Dendritic cell treated with granulocyte-macrophage colony-stimulating factor and Interleukin-4, amounts not matched to agents 40 ng/mL and 50 ng/mL, for 4 days (primary cell): ENCODE measurements around the gene DMAP1.

ENCODE experiments used
- H3K27ac Mint-ChIP-seq: one replicate; pipeline ENCODE4 v1.8.0; 2022; ENCODE audit warnings: mild to moderate bottlenecking, mixed read lengths
- H3K27me3 Mint-ChIP-seq: one replicate; pipeline ENCODE4 v1.8.0; 2022; ENCODE audit warnings: mild to moderate bottlenecking, mixed read lengths
- H3K36me3 Mint-ChIP-seq: one replicate; pipeline ENCODE4 v1.8.0; 2022; ENCODE audit warnings: low read depth, mixed read lengths
- H3K4me1 Mint-ChIP-seq: one replicate; pipeline ENCODE4 v1.8.0; 2022; ENCODE audit warnings: low read depth, mixed read lengths
- H3K4me3 Mint-ChIP-seq: one replicate; pipeline ENCODE4 v1.8.0; 2022; ENCODE audit warnings: mild to moderate bottlenecking, moderate library complexity, mixed read lengths
- H3K9me3 Mint-ChIP-seq: one replicate; pipeline ENCODE4 v1.8.0; 2022; ENCODE audit warnings: mixed read lengths
- intact Hi-C: fragments of 100-400 bp; cut with micrococcal nuclease; formaldehyde crosslinking; loops from one replicate; pipeline ENCODE4 v1.15.0; 2022

DMAP1 gene

DNA sequence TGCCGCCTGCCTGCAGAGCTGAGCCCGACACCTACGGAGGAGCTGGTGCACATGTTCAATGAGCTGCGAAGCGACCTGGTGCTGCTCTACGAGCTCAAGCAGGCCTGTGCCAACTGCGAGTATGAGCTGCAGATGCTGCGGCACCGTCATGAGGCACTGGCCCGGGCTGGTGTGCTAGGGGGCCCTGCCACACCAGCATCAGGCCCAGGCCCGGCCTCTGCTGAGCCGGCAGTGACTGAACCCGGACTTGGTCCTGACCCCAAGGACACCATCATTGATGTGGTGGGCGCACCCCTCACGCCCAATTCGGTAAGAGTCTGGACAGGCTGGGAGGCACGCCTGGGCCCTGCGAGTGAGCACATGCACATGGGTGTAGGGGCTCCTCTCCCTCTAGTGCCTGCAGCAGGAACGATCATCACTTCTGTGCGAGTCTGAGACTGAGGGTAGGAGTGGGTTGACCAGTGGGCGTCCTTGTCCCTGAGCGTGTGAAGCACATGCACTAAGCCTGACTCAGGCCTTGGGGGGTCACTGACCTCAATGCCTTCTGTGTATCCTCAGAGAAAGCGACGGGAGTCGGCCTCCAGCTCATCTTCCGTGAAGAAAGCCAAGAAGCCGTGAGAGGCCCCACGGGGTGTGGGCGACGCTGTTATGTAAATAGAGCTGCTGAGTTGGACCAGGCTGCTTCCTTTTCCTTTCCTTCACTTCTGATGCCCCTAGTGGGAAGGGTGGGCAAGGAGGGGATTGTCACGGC lies 6.9 kb downstream of the DMAP1 start:
- no peak overlapping the region for H3K27ac Mint-ChIP-seq
- peaks cover 30% of the 10 kb centered on the region for H3K4me1 Mint-ChIP-seq
- no peak overlapping the region for H3K4me3 Mint-ChIP-seq
- no peaks in the 10 kb centered on the region for H3K27me3 Mint-ChIP-seq
- H3K9me3 Mint-ChIP-seq: no peaks in the 10 kb centered on the region
- intact Hi-C loops: no loop called here
- H3K36me3 Mint-ChIP-seq: peaks cover 70% of the 10 kb centered on the region

DNA sequence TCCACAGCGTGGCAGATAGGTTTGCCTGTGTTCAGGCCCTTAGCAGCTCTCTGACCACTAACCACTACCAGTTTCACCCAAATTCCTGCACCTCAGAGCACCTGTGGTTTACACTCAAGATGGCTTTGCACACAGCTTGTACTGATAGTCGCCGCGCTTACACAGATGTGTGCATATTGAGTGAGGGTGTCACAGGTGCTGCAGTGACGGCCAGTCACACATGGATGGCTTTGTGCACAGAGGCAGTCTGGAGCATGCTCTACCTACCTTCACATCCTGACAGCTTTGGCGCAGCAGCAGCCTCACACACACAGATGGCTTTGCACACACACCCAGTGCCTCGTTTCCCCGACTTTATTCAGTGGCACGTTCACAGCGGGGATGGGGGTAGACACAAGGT lies 7.5 kb downstream of the DMAP1 start:
- Mint-ChIP-seq H3K36me3 (peaks cover 64% of the 10 kb centered on the region), H3K27me3 (no peaks in the 10 kb centered on the region), H3K4me3 (no peak overlapping the region), H3K27ac (no peak overlapping the region), H3K9me3 (no peaks in the 10 kb centered on the region), H3K4me1 (peaks cover 31% of the 10 kb centered on the region)
- intact Hi-C loops: no loop called here

DNA sequence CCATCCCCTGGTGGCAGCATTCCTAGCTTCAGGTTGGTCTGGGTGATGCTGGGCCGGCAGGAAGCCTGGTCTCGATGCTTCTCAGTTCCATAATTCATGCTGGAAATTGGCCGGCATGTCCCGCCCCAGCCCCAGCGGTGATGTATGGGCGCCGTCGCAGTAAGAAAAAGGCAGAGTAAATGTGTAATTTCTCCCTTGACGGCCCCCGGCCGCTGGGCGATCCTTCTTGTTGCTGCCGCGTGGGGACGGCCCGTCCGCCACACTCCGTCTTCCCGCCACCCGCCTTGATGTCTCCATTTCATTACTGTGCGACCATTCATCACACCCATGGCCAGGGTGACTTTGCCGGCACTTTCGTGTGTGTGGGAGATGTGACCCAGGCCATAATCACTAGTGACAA lies 8.5 kb downstream of the DMAP1 start:
- Mint-ChIP-seq H3K36me3 (peaks cover 54% of the 10 kb centered on the region), H3K27me3 (no peaks in the 10 kb centered on the region), H3K4me3 (no peak overlapping the region), H3K27ac (no peak overlapping the region), H3K4me1 (peaks cover 38% of the 10 kb centered on the region), H3K9me3 (no peaks in the 10 kb centered on the region)
- intact Hi-C loops: no loop called here

- intact Hi-C loops: no loop called here
- peaks cover 38% of the 10 kb centered on the region for H3K4me1 Mint-ChIP-seq
- peaks cover 46% of the 10 kb centered on the region for H3K36me3 Mint-ChIP-seq
- H3K9me3 Mint-ChIP-seq: no peaks in the 10 kb centered on the region
- no peak overlapping the region for H3K27ac Mint-ChIP-seq
- H3K4me3 Mint-ChIP-seq: no peak overlapping the region
- no peaks in the 10 kb centered on the region for H3K27me3 Mint-ChIP-seq
Measured at GRCh38 chr1:44222397-44223186, 9.3 kb downstream of the DMAP1 start.

- H3K4me3 Mint-ChIP-seq: no peak overlapping the region
- peaks cover 43% of the 10 kb centered on the region for H3K36me3 Mint-ChIP-seq
- H3K27ac Mint-ChIP-seq: no peak overlapping the region
- H3K4me1 Mint-ChIP-seq: peaks cover 43% of the 10 kb centered on the region
- intact Hi-C loops: no loop called here
- no peaks in the 10 kb centered on the region for H3K9me3 Mint-ChIP-seq
- H3K27me3 Mint-ChIP-seq: no peaks in the 10 kb centered on the region
Measured at GRCh38 chr1:44223187-44223610, 9.9 kb downstream of the DMAP1 start.

DNA sequence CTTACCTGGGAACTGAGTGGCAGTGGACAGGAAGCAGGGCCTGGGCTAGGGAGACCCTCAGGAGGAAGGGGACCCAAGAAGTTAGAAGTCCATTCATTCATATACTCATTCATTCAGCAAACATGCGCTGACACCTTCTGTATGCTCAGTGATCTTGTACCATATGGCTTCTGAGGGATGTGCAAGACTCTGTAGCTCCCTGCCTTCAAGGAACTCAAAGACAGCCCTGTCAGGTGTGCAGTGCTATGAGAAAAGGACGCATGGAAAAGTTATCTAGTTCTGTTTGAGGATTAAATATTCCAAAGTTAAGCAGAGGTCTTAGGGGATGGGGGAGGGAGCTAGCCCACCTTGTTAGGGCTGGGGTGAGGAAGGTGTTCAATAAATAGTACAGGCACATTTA lies 12.5 kb downstream of the DMAP1 start:
- Mint-ChIP-seq H3K36me3 (peaks cover 23% of the 10 kb centered on the region), H3K4me3 (no peak overlapping the region), H3K4me1 (peaks cover 45% of the 10 kb centered on the region), H3K27me3 (no peaks in the 10 kb centered on the region), H3K27ac (no peak overlapping the region), H3K9me3 (no peaks in the 10 kb centered on the region)
- intact Hi-C loops: no loop called here

GRCh38 chr1:44227211-44227610 lies 13.9 kb downstream of the DMAP1 start:
- Mint-ChIP-seq H3K4me3 (no peak overlapping the region), H3K9me3 (no peaks in the 10 kb centered on the region), H3K27ac (peak overlapping the region; percentile 1), H3K36me3 (peaks cover 15% of the 10 kb centered on the region), H3K4me1 (peaks cover 45% of the 10 kb centered on the region), H3K27me3 (no peaks in the 10 kb centered on the region)
- intact Hi-C loops: no loop called here

DNA sequence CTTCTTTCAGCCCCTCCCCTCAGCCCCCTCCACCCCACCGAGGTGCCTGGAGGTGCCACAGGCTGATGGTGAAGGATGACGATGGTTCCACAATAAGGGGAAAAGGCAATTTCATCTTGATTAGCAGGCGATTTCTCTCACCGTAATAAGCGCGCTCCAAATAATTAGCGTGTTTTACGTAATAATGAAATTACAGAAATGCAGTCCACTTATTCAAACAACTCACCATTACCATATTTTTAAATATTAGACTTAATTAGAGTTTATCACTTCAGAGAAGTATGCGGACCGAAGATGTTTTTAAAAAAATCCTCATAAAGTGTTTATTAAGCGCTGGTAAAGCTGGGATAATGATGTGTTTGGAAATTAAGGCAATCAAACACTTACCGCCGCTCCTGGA lies 14.9 kb downstream of the DMAP1 start:
- H3K27ac Mint-ChIP-seq: no peak overlapping the region
- intact Hi-C loops: no loop called here
- H3K4me1 Mint-ChIP-seq: peaks cover 38% of the 10 kb centered on the region

GRCh38 chr1:44229435-44230167 lies 16.3 kb downstream of the DMAP1 start:
- no peak overlapping the region for H3K4me3 Mint-ChIP-seq
- H3K9me3 Mint-ChIP-seq: no peaks in the 10 kb centered on the region
- H3K27me3 Mint-ChIP-seq: no peaks in the 10 kb centered on the region
- peaks cover 12% of the 10 kb centered on the region for H3K36me3 Mint-ChIP-seq
- intact Hi-C loops: no loop called here
- no peak overlapping the region for H3K27ac Mint-ChIP-seq
- peaks cover 27% of the 10 kb centered on the region for H3K4me1 Mint-ChIP-seq

More for the DNA sequence above, 14.9 kb downstream of the DMAP1 start:
- no peaks in the 10 kb centered on the region for H3K27me3 Mint-ChIP-seq
- H3K9me3 Mint-ChIP-seq: no peaks in the 10 kb centered on the region
- H3K4me3 Mint-ChIP-seq: no peak overlapping the region
- peaks cover 12% of the 10 kb centered on the region for H3K36me3 Mint-ChIP-seq

DNA sequence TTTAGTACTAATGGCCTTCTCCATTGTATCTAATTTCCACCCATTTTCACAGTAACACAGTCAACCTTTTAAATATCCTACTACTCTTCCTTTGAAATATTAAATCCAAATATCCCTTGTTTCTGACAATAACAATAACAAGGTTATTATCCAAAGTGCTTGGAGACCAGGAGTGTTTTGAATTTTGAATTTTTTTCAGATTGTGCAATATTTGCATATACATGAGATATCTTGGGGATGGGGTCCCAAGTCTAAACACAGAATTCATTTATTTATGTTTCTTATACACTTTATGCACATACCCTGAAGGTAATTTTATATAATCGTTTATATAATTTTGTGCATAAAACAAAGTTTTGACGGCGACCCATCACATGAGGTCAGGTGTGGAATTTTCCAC lies 17.5 kb downstream of the DMAP1 start:
- peaks cover 17% of the 10 kb centered on the region for H3K36me3 Mint-ChIP-seq
- intact Hi-C loops: no loop called here
- no peaks in the 10 kb centered on the region for H3K27me3 Mint-ChIP-seq
- H3K4me3 Mint-ChIP-seq: no peak overlapping the region
- H3K4me1 Mint-ChIP-seq: peaks cover 26% of the 10 kb centered on the region
- H3K9me3 Mint-ChIP-seq: no peaks in the 10 kb centered on the region
- H3K27ac Mint-ChIP-seq: no peak overlapping the region

DNA sequence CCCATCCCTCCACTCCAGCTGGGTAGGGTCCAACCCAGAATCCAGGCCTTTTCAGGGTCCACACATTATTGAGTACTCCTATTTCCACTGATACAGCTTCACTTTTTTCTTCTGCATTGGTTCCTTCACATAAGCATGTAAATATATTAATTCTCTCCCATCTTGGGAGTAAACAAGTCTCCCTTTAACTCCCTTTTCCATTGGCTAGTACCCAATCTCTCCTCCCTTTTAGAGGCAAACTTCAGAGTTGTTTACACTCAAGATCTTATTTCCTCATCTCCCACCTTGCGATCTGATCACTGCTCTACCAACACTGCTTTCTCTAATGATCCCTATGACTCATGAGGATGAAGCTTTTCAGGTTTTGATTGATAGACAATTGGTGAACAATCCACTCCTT lies 20.3 kb downstream of the DMAP1 start:
- Mint-ChIP-seq H3K27me3 (no peaks in the 10 kb centered on the region), H3K9me3 (no peaks in the 10 kb centered on the region), H3K36me3 (peaks cover 27% of the 10 kb centered on the region), H3K27ac (no peak overlapping the region), H3K4me1 (peaks cover 16% of the 10 kb centered on the region), H3K4me3 (no peak overlapping the region)
- intact Hi-C loops: no loop called here

- Mint-ChIP-seq H3K4me1 (peaks cover 26% of the 10 kb centered on the region), H3K27ac (no peak overlapping the region), H3K4me3 (no peak overlapping the region), H3K27me3 (no peaks in the 10 kb centered on the region), H3K36me3 (peaks cover 29% of the 10 kb centered on the region), H3K9me3 (no peaks in the 10 kb centered on the region)
- intact Hi-C loops: no loop called here
Measured at GRCh38 chr1:44235808-44236207, 22.5 kb downstream of the DMAP1 start.

- Mint-ChIP-seq H3K9me3 (no peaks in the 10 kb centered on the region), H3K27ac (no peak overlapping the region), H3K4me1 (peaks cover 26% of the 10 kb centered on the region), H3K4me3 (no peak overlapping the region), H3K36me3 (peaks cover 29% of the 10 kb centered on the region), H3K27me3 (no peaks in the 10 kb centered on the region)
- intact Hi-C loops: no loop called here
Measured at GRCh38 chr1:44236490-44237272, 23.4 kb downstream of the DMAP1 start.
